Measurements from ENCODE around the gene ZNF710. TPM values are rescaled to one million over a fixed set of nuclear protein-coding genes. Genes with fewer than 3 reads are reported as not detected.

ZNF710 gene
- total and polyA plus RNA-seq, 2 of the 13 experiments (the other 11 are each of a cell fraction or from before 2014, with no cell fraction given) = 4.7 to 20.6 TPM

DNA sequence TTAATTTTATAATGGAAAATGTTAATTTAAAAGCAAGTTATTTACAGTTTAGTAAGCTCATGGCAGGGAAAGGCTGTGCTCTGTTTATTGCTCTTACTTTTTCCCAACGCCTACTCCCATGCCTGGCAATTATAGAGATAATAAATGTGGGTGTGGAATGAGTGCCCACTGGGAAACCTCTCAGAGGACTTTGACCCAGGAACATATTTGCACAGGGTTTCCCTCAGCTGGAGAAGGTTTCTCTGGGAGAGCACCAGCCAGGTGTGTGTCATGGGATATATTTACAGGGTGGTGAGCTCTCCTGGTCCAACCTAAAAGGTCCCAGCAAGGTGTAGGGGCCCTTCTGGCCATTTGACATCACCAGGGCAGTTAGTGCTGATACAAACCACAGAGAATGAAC is 27.9 kb downstream of the ZNF710 start (continued):
- TF ChIP-seq NCOR1 (IDR thresholded peaks at IDR 0.05; ENCODE audit: borderline replicate concordance, low read length) (0 out of 2 replicates have a peak, but pooled peaks have one; percentile 38), KAT8 (CRISPR knock-in tag; IDR thresholded peaks at IDR 0.05) (0 out of 2 replicates have a peak, but pooled peaks have one; percentile 16), NR2F6 (IDR thresholded peaks at IDR 0.05) (peak; percentile 22; the same call in 1 of the 2 replicates), NR2F6 (CRISPR knock-in tag; IDR thresholded peaks at IDR 0.05) (no peak), ZNF766 (CRISPR knock-in tag; IDR thresholded peaks at IDR 0.05; ENCODE audit: borderline replicate concordance) (peak; percentile 75; the same call in 1 of the 2 replicates), RXRB (CRISPR knock-in tag; IDR thresholded peaks at IDR 0.05; ENCODE audit: borderline replicate concordance) (0 out of 2 replicates have a peak, but pooled peaks have one; percentile 41), SOX6 (IDR thresholded peaks at IDR 0.05) (no peak), SOX6 (CRISPR knock-in tag; IDR thresholded peaks at IDR 0.05) (peak; percentile 24; the same call in 1 of the 2 replicates), SAP130 (CRISPR knock-in tag; IDR thresholded peaks at IDR 0.05; ENCODE audit: low read depth) (peak; percentile 63), ZNF441 (CRISPR knock-in tag; IDR thresholded peaks at IDR 0.05; ENCODE audit: borderline replicate concordance) (no peak), NFE2L2 (IDR thresholded peaks at IDR 0.05; ENCODE audit: low read length) (no peak), GATAD2A (CRISPR knock-in tag; IDR thresholded peaks at IDR 0.05) (peak; percentile 51; the same call in 1 of the 2 replicates), SALL1 (CRISPR knock-in tag; IDR thresholded peaks at IDR 0.05) (0 out of 2 replicates have a peak, but pooled peaks have one; percentile 9), RARA (CRISPR knock-in tag; IDR thresholded peaks at IDR 0.05) (0 out of 2 replicates have a peak, but pooled peaks have one; percentile 43), EP300 (IDR thresholded peaks at IDR 0.05; ENCODE audit: low read depth in 2 of 2, low read length in 2 of 2) (peak in 1 of 2 experiments; percentile 18; a peak in 1 of 4 replicates), EP300 (CRISPR knock-in tag; IDR thresholded peaks at IDR 0.05; ENCODE audit: borderline replicate concordance) (no peak), HNF4G (IDR thresholded peaks at IDR 0.05; ENCODE audit: borderline replicate concordance, low read depth, low read length) (peak; percentile 77), HNF4G (CRISPR knock-in tag; IDR thresholded peaks at IDR 0.05; ENCODE audit: borderline replicate concordance, low read depth) (peak; percentile 22; the same call in 1 of the 2 replicates), FOSL2 (CRISPR knock-in tag; IDR thresholded peaks at IDR 0.05) (peak; percentile 48), TGIF2 (CRISPR knock-in tag; IDR thresholded peaks at IDR 0.05) (peak; percentile 32; the same call in 1 of the 2 replicates), SOX13 (IDR thresholded peaks at IDR 0.05) (no peak), SOX13 (CRISPR knock-in tag; conservative IDR thresholded peaks at IDR 0.05 in 1 of 2, IDR thresholded peaks at IDR 0.05 in 1 of 2) (peak in 1 of 2 experiments; percentile 10; a peak in 1 of 4 replicates)
- TF ChIP-seq, protein P1, sequence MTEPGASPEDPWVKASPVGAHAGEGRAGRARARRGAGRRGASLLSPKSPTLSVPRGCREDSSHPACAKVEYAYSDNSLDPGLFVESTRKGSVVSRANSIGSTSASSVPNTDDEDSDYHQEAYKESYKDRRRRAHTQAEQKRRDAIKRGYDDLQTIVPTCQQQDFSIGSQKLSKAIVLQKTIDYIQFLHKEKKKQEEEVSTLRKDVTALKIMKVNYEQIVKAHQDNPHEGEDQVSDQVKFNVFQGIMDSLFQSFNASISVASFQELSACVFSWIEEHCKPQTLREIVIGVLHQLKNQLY (CRISPR knock-in tag; IDR thresholded peaks at IDR 0.05) = 0 out of 2 replicates have a peak, but pooled peaks have one; percentile 30
- TF ChIP-seq, protein P2, sequence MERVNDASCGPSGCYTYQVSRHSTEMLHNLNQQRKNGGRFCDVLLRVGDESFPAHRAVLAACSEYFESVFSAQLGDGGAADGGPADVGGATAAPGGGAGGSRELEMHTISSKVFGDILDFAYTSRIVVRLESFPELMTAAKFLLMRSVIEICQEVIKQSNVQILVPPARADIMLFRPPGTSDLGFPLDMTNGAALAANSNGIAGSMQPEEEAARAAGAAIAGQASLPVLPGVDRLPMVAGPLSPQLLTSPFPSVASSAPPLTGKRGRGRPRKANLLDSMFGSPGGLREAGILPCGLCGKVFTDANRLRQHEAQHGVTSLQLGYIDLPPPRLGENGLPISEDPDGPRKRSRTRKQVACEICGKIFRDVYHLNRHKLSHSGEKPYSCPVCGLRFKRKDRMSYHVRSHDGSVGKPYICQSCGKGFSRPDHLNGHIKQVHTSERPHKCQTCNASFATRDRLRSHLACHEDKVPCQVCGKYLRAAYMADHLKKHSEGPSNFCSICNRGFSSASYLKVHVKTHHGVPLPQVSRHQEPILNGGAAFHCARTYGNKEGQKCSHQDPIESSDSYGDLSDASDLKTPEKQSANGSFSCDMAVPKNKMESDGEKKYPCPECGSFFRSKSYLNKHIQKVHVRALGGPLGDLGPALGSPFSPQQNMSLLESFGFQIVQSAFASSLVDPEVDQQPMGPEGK (CRISPR knock-in tag; IDR thresholded peaks at IDR 0.05) = 0 out of 2 replicates have a peak, but pooled peaks have one; percentile 20
- TF ChIP-seq, protein P3, sequence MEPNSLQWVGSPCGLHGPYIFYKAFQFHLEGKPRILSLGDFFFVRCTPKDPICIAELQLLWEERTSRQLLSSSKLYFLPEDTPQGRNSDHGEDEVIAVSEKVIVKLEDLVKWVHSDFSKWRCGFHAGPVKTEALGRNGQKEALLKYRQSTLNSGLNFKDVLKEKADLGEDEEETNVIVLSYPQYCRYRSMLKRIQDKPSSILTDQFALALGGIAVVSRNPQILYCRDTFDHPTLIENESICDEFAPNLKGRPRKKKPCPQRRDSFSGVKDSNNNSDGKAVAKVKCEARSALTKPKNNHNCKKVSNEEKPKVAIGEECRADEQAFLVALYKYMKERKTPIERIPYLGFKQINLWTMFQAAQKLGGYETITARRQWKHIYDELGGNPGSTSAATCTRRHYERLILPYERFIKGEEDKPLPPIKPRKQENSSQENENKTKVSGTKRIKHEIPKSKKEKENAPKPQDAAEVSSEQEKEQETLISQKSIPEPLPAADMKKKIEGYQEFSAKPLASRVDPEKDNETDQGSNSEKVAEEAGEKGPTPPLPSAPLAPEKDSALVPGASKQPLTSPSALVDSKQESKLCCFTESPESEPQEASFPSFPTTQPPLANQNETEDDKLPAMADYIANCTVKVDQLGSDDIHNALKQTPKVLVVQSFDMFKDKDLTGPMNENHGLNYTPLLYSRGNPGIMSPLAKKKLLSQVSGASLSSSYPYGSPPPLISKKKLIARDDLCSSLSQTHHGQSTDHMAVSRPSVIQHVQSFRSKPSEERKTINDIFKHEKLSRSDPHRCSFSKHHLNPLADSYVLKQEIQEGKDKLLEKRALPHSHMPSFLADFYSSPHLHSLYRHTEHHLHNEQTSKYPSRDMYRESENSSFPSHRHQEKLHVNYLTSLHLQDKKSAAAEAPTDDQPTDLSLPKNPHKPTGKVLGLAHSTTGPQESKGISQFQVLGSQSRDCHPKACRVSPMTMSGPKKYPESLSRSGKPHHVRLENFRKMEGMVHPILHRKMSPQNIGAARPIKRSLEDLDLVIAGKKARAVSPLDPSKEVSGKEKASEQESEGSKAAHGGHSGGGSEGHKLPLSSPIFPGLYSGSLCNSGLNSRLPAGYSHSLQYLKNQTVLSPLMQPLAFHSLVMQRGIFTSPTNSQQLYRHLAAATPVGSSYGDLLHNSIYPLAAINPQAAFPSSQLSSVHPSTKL (CRISPR knock-in tag; IDR thresholded peaks at IDR 0.05) = peak; percentile 72

Measured in HepG2 (cell line).